Kidney epithelial cell (primary cell): ENCODE results near the gene IPO7. TPM values are rescaled to one million over a fixed set of nuclear protein-coding genes. Genes with fewer than 3 reads are reported as not detected.
A peak's percentile ranks its signal among the peaks of the same experiment; 100 is the strongest.
"Not testable (repeated sequence)": the region's sequence is repeated elsewhere in the genome, so short reads cannot be mapped to it uniquely, and the experiment has no call there.

Experiments
- DNase-seq: peaks from one replicate; pipeline ENCODE4 v3.0.0-alpha.2; 2010; ENCODE audit warnings: low read depth
- H3K27me3 ChIP-seq: 2 replicates; pipeline ENCODE4 v1.6.0; 2011; ENCODE audit warnings: low read length; ENCODE audit not compliant: control insufficient read depth, insufficient read depth
- H3K36me3 ChIP-seq: 2 replicates; pipeline ENCODE4 v1.5.1; 2011; ENCODE audit warnings: low read length; ENCODE audit not compliant: control insufficient read depth, insufficient read depth
- H3K4me3 ChIP-seq: 2 replicates; pipeline ENCODE4 v1.5.1; 2011; ENCODE audit warnings: low read depth, mild to moderate bottlenecking, control low read depth, low read length
- CTCF ChIP-seq: IDR thresholded peaks from 2 replicates; pipeline ENCODE4 v1.5.1; 2011; ENCODE audit warnings: mild to moderate bottlenecking, moderate library complexity, low read length, control low read depth, inconsistent platforms; ENCODE audit not compliant: insufficient read depth, poor library complexity, severe bottlenecking
- total RNA-seq: library from RNA; depleted of rRNA; stranded (reverse); fragments of >200 nt; gene quantifications from 2 replicates; pipeline ENCODE4 v1.2.3, GENCODE V29; 2015

Gene IPO7
- total RNA-seq, 1 donor from 2014 or later: 95.1 TPM

GRCh38 chr11:9357041-9357440 is 27.4 kb upstream of the IPO7 start:
- TF ChIP-seq CTCF: no peak
- no peak for DNase-seq

GRCh38 chr11:9360862-9361622 is 23.4 kb upstream of the IPO7 start:
- H3K27me3 ChIP-seq, DNase-seq, H3K4me3 ChIP-seq, H3K36me3 ChIP-seq: not testable (repeated sequence)

More at GRCh38 chr11:9357041-9357440, 27.4 kb upstream of the IPO7 start:
- Histone ChIP-seq H3K27me3 (no peaks in the 10 kb centered on the region), H3K36me3 (no peaks in the 10 kb centered on the region), H3K4me3 (no peak overlapping the region)

GRCh38 chr11:9362393-9362863 is 22.0 kb upstream of the IPO7 start:
- no peaks in the 10 kb centered on the region for H3K27me3 ChIP-seq

GRCh38 chr11:9363954-9364912 is 20.2 kb upstream of the IPO7 start:
- TF ChIP-seq CTCF: no peak
- no peaks in the 10 kb centered on the region for H3K36me3 ChIP-seq
- H3K4me3 ChIP-seq: peak overlapping the region; percentile 28
- DNase-seq: peak; percentile 90
- no peaks in the 10 kb centered on the region for H3K27me3 ChIP-seq

More at GRCh38 chr11:9362393-9362863, 22.0 kb upstream of the IPO7 start:
- no peak for DNase-seq
- TF ChIP-seq CTCF: no peak
- Histone ChIP-seq H3K4me3 (no peak overlapping the region), H3K36me3 (no peaks in the 10 kb centered on the region)

DNA sequence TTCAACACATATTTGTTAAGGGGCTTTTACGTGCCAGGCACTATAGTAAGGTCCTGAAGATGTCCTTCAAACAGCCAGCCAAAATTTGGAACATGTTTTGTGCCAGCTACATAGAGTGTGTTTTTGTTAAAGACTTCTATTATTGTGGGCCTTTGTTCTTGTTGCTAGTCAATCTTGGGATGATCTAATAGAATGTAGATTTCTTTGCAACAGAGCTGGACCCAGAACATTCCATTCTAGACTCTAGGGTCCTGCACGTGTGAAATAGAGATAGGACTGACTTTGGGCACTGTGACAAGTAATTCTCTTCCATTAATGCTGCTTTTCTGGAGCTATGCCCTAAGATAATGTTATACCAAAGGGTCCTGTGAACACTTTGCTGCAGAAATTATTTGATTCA is 16.9 kb upstream of the IPO7 start:
- H3K4me3 ChIP-seq: no peak overlapping the region
- no peak for TF ChIP-seq CTCF
- no peaks in the 10 kb centered on the region for H3K36me3 ChIP-seq
- no peaks in the 10 kb centered on the region for H3K27me3 ChIP-seq
- DNase-seq: no peak

DNA sequence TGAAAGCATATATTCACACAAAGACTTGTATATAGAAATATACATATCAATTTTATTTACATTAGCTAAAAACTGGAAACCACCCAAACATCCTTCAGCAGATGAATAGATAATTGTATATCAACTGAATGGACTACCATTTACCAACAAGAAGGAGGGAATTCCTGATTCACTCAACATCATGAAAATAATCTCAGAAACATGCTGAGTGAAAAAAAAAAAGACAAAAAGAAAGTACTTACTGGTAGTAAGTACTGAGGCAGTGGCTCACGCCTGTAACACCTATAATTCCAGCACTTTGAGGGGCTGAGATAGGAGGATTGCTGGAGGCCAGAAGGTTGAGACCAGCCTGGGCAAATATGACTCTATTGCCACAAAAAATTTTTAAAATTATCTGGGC is 7.4 kb upstream of the IPO7 start:
- no peaks in the 10 kb centered on the region for H3K27me3 ChIP-seq
- no peak for DNase-seq
- H3K36me3 ChIP-seq: no peaks in the 10 kb centered on the region
- H3K4me3 ChIP-seq: no peak overlapping the region
- TF ChIP-seq CTCF: no peak
